Pancreas (tissue), 10 donors: Measurements from ENCODE around the gene MORC2. TPM values are rescaled to one million over a fixed set of nuclear protein-coding genes. Genes with fewer than 3 reads are reported as not detected.

Experiments
- ATAC-seq, 4 donors: fragments of 200-7000 bp; cut with Tn5 transposase; one replicate each; pipeline versions ENCODE4 v1.8.0 to v1.9.1; 2020; ENCODE audit warnings: mild to moderate bottlenecking in 4 of 4, moderate library complexity in 4 of 4
- DNase-seq, 6 donors: peaks; one replicate each; pipeline ENCODE4 v3.0.0-alpha.2; 2020
- FAIRE-seq: peaks from 2 replicates; lab custom pipeline; 2012; peaks lifted over from hg19 to GRCh38; lab: Jason Lieb, UNC
- H3K27ac ChIP-seq, 4 donors: fragments of 200-600 bp; sonication (generic); 1 replicate in 3 of 4; 2 replicates in 1 of 4; pipeline versions ENCODE4 v1.5.0 to v1.8.0; 2020
- H3K27me3 ChIP-seq, 4 donors: fragments of 200-600 bp; one replicate each; pipeline ENCODE4 v1.8.0; 2021
- H3K36me3 ChIP-seq, 3 donors: fragments of 200-600 bp; sonication (generic) in 1 of 3; one replicate each; pipeline versions ENCODE4 v1.5.0 to v1.8.0; 2020 to 2021
- H3K4me1 ChIP-seq, 3 donors: fragments of 200-600 bp; one replicate each; pipeline ENCODE4 v1.8.0; 2021
- H3K4me3 ChIP-seq, 4 donors: fragments of 200-600 bp; sonication (generic) in 2 of 4; one replicate each; pipeline versions ENCODE4 v1.5.0 to v1.8.0; 2020 to 2021
- H3K9me3 ChIP-seq, 4 donors: fragments of 200-600 bp; one replicate each; pipeline ENCODE4 v1.8.0; 2021
- CTCF ChIP-seq, 4 donors: fragments of 200-600 bp; sonication (generic) in 3 of 4; IDR thresholded peaks; one replicate each; pipeline versions ENCODE4 v1.5.0 to v1.8.0; 2021; ENCODE audit warnings: antibody characterized with exemption in 4 of 4
- WGBS, 2 donors: extraction: QIAGEN DNeasy Blood & Tissue Kit; methylation state at CpG; one replicate each; pipeline ENCODE4 v1.1.7; 2013; 5-methylcytosine and 5-hydroxymethylcytosine counted together
- intact Hi-C, 3 donors: fragments of 100-400 bp; cut with DNase I; formaldehyde crosslinking; loops; one replicate each; pipeline versions ENCODE4 v1.11.1 to v1.14.2; 2022
- polyA plus RNA-seq, 2 donors: library from polyadenylated mRNA; stranded (reverse); fragments of 200-250 nt; gene quantifications; one replicate each; pipeline ENCODE4 v1.2.3, GENCODE V29; 2013
- total RNA-seq, 6 donors: library from RNA; stranded (reverse); fragmentation: NEBNext Ultra II Directional in 4 of 6; extraction: Animal tissue kit (Norgen Biotek cat#: 25700) in 4 of 6; gene quantifications; one replicate each; pipeline versions ENCODE4 v1.2.1 to v1.2.4, GENCODE V29; 2021 to 2023
- donor health status: healthy with polysubstance abuse.
- donor health status: DM: no; HTN: no; CAD: no; lungs with moderate emphysema.
- donor health status: DM: no; HTN: no; CAD: no.
- donor health status: control.
- donor health status: control.
- donor health status: Bipolar disorder and iron deficiency.
- donor health status: DM: yes; HTN: yes; CAD: no.
- donor health status: DM: no; HTN: no; CAD: no.
- donor health status: DM: no; HTN: no; CAD: no.
- donor health status: DM: yes; HTN: yes; CAD: no.

MORC2 gene
- total and polyA plus RNA-seq, 8 donors: 7.8 to 36.1 (median 10.8) TPM

GRCh38 chr22:30996462-30996861, 27.9 kb upstream of the MORC2 start:
- Histone ChIP-seq H3K27ac (no peak overlapping the region), H3K9me3 (no peaks in the 10 kb centered on the region), H3K27me3 (no peaks in the 10 kb centered on the region), H3K4me3 (no peak overlapping the region), H3K4me1 (peaks cover 0 to 9% (median 9%) of the 10 kb centered on the region in 3 donors), H3K36me3 (no peaks in the 10 kb centered on the region)
- DNase-seq (no peak), FAIRE-seq (no peak), ATAC-seq (no peak)
- no peak for TF ChIP-seq CTCF (IDR thresholded peaks at IDR 0.05)
- WGBS, 2 donors: 73 to 92% methylated on average over 2 of the region's 2 CpGs
- intact Hi-C loops: no loop called here

GRCh38 chr22:30994960-30995359, 26.4 kb upstream of the MORC2 start:
- DNase-seq: no peak
- WGBS, 2 donors: 82% methylated on average over 1 of the region's 1 CpG
- intact Hi-C loops: no loop called here
- H3K36me3 ChIP-seq: no peaks in the 10 kb centered on the region
- H3K27ac ChIP-seq: no peak overlapping the region
- H3K27me3 ChIP-seq: no peaks in the 10 kb centered on the region
- no peak overlapping the region for H3K4me3 ChIP-seq
- FAIRE-seq: no peak
- H3K4me1 ChIP-seq: peaks cover 0 to 9% (median 9%) of the 10 kb centered on the region in 3 donors
- ATAC-seq: no peak
- TF ChIP-seq CTCF (IDR thresholded peaks at IDR 0.05): no peak
- H3K9me3 ChIP-seq: no peaks in the 10 kb centered on the region

- Histone ChIP-seq H3K27ac (no peak overlapping the region), H3K9me3 (no peaks in the 10 kb centered on the region), H3K4me3 (no peak overlapping the region), H3K36me3 (no peaks in the 10 kb centered on the region), H3K27me3 (no peaks in the 10 kb centered on the region), H3K4me1 (peaks cover 0 to 9% (median 9%) of the 10 kb centered on the region in 3 donors)
- FAIRE-seq (no peak), DNase-seq (no peak), ATAC-seq (peak in 3 of 4 donors; percentile 61 to 81 (median 69))
- intact Hi-C loops: no loop called here
- WGBS, 2 donors: 13 to 14% methylated on average over 2 of the region's 2 CpGs
- no peak for TF ChIP-seq CTCF (IDR thresholded peaks at IDR 0.05)
Measured at GRCh38 chr22:30992565-30992964, 24.0 kb upstream of the MORC2 start.

- H3K27me3 ChIP-seq: no peaks in the 10 kb centered on the region
- H3K9me3 ChIP-seq: no peaks in the 10 kb centered on the region
- FAIRE-seq: no peak
- TF ChIP-seq CTCF (IDR thresholded peaks at IDR 0.05): no peak
- no peak for DNase-seq
- WGBS, 2 donors: 88 to 97% methylated on average over 1 of the region's 1 CpG
- intact Hi-C loops: no loop called here
- H3K27ac ChIP-seq: no peak overlapping the region
- no peaks in the 10 kb centered on the region for H3K36me3 ChIP-seq
- H3K4me3 ChIP-seq: no peak overlapping the region
- peaks cover 0 to 9% (median 9%) of the 10 kb centered on the region in 3 donors for H3K4me1 ChIP-seq
- no peak for ATAC-seq
Measured at GRCh38 chr22:30990690-30991089, 22.1 kb upstream of the MORC2 start.

GRCh38 chr22:30989474-30989873, 20.9 kb upstream of the MORC2 start:
- FAIRE-seq (no peak), ATAC-seq (no peak), DNase-seq (no peak)
- H3K4me3 ChIP-seq: no peak overlapping the region
- intact Hi-C loops: no loop called here
- no peaks in the 10 kb centered on the region for H3K9me3 ChIP-seq
- no peaks in the 10 kb centered on the region for H3K27me3 ChIP-seq
- no peaks in the 10 kb centered on the region for H3K36me3 ChIP-seq
- peaks cover 0 to 9% (median 9%) of the 10 kb centered on the region in 3 donors for H3K4me1 ChIP-seq
- H3K27ac ChIP-seq: no peak overlapping the region
- no peak for TF ChIP-seq CTCF (IDR thresholded peaks at IDR 0.05)
